GM21447 (cell line): Measurements from ENCODE around the gene ZBTB2.
"Not testable (repeated sequence)": the region's sequence is repeated elsewhere in the genome, so short reads cannot be mapped to it uniquely, and the experiment has no call there.

Experiments
- ATAC-seq: cut with Tn5 transposase; IDR thresholded peaks from one replicate; pipeline ENCODE4 v1.9.1; 2021; ENCODE audit not compliant: unreplicated experiment

ZBTB2 gene

GRCh38 chr6:151374036-151374683 lies 17.2 kb downstream of the ZBTB2 start:
- ATAC-seq: no peak

- ATAC-seq: no peak
Measured at GRCh38 chr6:151372164-151372563, 19.2 kb downstream of the ZBTB2 start.

GRCh38 chr6:151370509-151371078 lies 20.8 kb downstream of the ZBTB2 start:
- ATAC-seq: no peak

- ATAC-seq: no peak
Measured at GRCh38 chr6:151365233-151365632, 26.1 kb downstream of the ZBTB2 start.

GRCh38 chr6:151359486-151359885 lies 31.9 kb downstream of the ZBTB2 start:
- ATAC-seq: no peak

DNA sequence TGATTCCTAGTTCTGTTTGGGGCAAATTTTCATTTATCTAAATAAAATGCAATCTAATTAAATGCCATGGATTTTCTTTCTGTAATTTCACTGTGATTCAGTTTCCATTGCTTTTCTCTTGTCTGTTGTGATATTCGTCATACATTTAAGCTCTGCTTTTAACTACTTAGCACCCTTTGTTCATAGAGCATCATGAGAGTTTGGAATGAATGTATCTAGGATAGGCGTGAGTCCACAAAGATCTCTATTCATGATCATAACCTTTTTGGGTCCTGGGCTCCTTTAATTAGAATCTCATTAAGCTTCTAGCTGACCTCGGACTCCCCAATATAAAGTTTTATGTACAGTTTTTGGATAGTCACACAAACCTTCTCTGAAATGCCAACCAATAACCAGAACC lies 32.9 kb downstream of the ZBTB2 start:
- ATAC-seq: no peak

DNA sequence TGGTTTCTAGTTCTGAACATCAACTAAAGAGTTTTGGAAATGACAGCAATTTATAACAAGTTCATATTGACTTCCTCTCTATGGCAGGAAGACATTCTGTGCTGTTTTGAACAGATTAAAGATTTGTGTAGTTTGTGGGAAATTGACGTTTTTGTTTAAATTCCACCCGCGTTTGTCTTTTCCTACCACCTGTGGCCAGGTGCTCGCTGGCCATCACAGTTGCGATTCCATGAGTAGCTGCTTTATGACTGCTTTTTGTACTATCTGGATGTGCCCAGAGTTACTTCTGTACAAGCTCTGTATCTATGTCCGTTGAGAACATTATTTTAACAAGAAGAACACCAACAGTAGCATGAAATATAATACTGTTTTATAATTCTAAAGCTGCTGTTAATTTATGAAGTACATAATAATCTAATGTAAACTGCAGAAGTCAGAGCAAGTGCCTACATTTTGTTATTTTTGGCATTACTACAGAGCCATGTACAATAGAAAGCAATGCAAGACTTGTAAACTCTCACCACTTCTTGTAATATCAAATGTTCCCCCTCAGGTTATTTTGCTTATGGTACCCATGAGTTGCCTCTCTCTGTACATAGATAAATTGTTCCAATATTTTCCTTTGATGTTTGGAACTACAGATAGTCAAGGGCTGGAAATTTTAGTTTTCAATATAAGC lies 33.5 kb downstream of the ZBTB2 start:
- ATAC-seq: no peak

DNA sequence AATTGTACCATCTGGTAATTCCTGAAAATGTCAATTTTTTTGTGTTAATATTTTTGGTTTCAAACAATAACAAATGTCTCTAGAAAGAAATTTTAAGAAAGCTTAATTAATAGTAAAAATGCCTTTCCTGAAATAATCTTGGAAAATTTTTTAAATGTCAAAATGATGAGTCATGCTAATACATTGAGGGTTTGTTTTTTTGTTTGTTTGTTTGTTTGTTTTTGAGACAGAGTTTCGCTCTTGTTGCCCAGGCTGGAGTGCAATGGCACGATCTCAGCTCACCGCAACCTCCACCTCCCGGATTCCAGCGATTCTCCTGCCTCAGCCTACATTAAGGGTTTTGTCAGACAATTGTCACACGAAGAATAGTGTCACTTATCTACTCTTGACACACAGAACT lies 34.4 kb downstream of the ZBTB2 start:
- ATAC-seq: not testable (repeated sequence)

- ATAC-seq: no peak
Measured at GRCh38 chr6:151353795-151354194, 37.6 kb downstream of the ZBTB2 start.

DNA sequence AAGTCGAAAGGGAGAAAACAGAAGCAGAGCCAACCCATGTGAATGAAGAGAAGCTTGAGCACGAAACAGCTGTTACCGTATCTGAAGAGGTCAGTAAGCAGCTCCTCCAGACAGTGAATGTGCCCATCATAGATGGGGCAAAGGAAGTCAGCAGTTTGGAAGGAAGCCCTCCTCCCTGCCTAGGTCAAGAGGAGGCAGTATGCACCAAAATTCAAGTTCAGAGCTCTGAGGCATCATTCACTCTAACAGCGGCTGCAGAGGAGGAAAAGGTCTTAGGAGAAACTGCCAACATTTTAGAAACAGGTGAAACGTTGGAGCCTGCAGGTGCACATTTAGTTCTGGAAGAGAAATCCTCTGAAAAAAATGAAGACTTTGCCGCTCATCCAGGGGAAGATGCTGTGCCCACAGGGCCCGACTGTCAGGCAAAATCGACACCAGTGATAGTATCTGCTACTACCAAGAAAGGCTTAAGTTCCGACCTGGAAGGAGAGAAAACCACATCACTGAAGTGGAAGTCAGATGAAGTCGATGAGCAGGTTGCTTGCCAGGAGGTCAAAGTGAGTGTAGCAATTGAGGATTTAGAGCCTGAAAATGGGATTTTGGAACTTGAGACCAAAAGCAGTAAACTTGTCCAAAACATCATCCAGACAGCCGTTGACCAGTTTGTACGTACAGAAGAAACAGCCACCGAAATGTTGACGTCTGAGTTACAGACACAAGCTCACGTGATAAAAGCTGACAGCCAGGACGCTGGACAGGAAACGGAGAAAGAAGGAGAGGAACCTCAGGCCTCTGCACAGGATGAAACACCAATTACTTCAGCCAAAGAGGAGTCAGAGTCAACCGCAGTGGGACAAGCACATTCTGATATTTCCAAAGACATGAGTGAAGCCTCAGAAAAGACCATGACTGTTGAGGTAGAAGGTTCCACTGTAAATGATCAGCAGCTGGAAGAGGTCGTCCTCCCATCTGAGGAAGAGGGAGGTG lies 38.7 kb downstream of the ZBTB2 start:
- ATAC-seq: no peak

- no peak for ATAC-seq
Measured at GRCh38 chr6:151351731-151352130, 39.6 kb downstream of the ZBTB2 start.

- no peak for ATAC-seq
Measured at GRCh38 chr6:151351146-151351700, 40.1 kb downstream of the ZBTB2 start.

- no peak for ATAC-seq
Measured at GRCh38 chr6:151350442-151351145, 40.8 kb downstream of the ZBTB2 start.

DNA sequence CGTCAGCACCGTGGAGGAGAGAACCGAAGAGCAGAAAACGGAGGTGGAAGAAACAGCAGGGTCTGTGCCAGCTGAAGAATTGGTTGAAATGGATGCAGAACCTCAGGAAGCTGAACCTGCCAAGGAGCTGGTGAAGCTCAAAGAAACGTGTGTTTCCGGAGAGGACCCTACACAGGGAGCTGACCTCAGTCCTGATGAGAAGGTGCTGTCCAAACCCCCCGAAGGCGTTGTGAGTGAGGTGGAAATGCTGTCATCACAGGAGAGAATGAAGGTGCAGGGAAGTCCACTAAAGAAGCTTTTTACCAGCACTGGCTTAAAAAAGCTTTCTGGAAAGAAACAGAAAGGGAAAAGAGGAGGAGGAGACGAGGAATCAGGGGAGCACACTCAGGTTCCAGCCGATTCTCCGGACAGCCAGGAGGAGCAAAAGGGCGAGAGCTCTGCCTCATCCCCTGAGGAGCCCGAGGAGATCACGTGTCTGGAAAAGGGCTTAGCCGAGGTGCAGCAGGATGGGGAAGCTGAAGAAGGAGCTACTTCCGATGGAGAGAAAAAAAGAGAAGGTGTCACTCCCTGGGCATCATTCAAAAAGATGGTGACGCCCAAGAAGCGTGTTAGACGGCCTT lies 41.6 kb downstream of the ZBTB2 start:
- no peak for ATAC-seq

DNA sequence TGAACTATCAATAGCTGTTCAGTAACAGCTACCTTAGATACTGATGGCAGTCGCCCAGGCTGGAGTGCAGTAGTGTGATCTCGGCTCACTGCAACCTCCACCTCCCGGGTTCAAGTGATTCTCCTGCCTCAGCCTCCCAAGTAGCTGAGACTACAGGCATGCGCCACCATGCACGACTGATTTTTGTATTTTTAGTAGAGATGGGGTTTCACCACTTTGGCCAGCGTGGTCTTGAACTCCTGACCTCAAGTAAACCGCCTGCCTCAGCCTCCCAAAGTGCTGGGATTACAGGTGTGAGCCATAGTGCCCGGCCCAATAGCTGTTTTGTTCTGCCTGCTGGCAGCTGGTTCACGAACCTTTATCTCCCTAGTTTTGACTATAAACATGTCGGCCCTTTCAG lies 48.6 kb downstream of the ZBTB2 start:
- not testable (repeated sequence) for ATAC-seq

- no peak for ATAC-seq
Measured at GRCh38 chr6:151341476-151342195, 49.7 kb downstream of the ZBTB2 start.

DNA sequence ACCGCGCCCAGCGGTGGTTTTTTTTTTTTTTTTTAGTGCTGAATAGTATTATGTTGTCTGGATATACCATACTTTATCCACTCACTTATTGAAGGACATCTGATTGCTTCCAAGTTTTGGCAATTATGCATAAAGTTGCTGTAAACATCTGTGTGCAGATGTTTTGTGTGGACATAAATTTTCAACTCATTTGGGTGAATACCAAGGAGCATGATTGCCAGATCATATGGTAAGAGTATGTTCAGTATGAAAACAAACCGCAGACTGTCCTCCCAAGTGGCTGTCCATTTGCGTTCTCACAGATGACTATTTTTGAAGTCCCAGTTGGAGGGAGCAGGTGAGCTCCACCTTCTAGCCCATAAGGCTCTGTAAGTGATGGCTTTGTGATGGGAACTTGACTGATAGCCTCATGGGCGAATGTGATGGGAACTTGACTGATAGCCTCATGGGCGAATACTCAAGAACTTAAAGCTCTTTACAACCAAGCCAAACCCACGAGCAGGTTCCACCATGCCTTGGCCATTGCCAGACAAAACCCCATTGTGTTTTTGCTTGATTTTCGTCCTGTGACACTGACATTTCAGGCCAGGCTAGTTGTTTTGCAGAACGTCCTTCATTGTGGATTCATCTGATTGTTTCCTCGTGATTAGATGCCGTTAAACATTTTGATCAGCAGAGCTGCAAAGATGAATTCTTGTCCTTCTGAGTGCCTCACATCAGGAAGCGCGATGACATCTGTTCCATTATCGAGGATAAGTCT lies 51.0 kb downstream of the ZBTB2 start:
- no peak for ATAC-seq

DNA sequence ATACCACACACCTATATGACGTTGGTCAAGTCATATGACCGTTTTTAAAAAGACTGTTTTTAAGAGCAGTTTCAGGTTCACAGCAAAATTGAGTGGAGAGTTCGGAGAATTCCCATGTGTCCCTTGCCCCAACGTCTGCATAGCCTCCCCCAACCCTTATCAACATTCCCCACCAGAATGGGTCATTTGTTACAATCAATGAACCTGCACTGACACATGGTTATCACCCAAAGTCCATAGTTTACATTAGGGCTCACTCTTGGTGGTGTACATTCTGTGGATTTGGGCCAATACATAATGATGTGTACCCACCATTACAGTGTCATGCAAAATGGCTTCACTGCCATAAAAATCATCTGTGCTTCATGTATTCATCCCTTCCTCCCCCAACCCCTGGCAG lies 52.0 kb downstream of the ZBTB2 start:
- no peak for ATAC-seq
